Smooth muscle cell of trachea (primary cell): ENCODE results near the gene CDH20. TPM values are rescaled to one million over a fixed set of nuclear protein-coding genes. Genes with fewer than 3 reads are reported as not detected.

Experiments
- total RNA-seq: library from RNA; depleted of rRNA; stranded (reverse); fragments of >200 nt; gene quantifications from 2 replicates; pipeline ENCODE4 v1.2.1, GENCODE V29; 2014

CDH20 gene
- total RNA-seq, result not detected in 2 replicates

DNA sequence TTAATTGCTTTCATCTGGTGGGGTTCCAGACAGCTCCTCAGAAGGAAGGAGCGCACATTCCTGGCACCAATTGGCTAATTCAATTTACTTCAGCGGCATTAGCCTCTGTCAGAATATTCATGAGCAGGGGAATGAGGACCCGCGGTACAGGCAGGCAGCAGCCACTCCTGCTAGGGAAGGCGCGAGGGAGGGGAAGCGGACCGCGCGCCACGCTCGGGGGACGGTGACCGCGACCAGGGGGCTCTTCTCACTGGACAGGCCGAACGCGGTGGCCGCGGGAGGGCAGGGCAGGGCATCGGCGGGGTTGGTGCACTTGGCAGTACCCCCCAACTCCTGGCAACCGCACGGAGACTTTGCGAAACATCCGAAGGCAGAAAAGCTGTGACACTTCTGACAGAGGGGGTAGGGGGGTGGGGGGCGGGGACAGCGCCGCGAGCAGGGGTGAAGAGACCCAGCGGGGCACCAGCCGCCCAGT, at the start of gene CDH20:
TSS of gene CDH20 (plus strand) at position 160 of the 475 bp plus-strand sequence.

